Mesangial cell (primary cell): Measurements from ENCODE around the gene PCIF1. TPM values are rescaled to one million over a fixed set of nuclear protein-coding genes. Genes with fewer than 3 reads are reported as not detected.

Source experiments
- total RNA-seq: library from RNA; depleted of rRNA; stranded (reverse); fragments of >200 nt; gene quantifications from 2 replicates; pipeline ENCODE4 v1.2.3, GENCODE V29; 2015

The PCIF1 gene
- total RNA-seq = 25.1 and 34.1 TPM in 2 replicates

DNA sequence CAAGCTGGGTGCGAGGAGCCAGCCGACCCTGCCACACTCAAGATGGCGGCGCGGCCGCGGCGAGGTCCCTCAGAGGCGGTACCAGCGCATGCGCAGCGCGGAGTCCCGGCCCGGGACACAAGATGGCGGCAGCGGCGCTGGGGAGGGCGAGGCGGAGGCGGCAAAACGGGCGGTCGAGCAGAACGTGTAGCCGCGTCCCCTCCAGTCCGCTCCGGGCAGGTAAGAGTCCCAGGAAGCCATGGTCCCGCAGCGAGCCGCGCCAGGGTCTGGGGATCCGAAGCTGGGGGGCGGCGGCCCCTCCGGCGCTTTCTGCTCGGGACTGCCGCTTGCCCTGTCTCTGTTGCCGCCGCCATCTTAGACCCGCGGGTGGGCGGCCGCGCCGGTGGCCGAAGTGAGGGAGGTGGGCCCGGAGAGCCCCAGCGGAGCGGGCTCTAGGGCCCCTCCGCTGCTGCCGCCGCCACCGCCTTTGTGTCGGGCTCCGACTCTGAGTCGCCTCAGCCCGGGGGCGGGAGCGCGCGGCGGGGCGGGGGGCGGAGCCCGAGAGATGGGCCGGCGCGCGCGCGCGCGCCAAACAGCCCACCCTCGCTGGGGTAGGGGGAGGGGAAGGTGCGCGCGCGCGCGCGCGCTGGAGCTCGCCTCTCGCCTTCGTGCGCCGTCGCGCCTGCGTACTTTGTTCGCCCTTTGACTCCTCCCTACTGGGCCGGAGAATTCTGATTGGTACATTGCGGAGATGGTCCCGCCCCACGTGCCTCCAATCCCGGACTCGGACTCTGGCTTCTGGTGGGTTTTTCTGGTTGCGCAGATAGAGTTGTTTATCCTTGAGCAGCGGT, at the start of gene PCIF1:
Gene PCIF1 (plus strand): TSS at position 98 of the 830 bp plus-strand sequence. CDS start 4,317 bp downstream, outside the sequence.

DNA sequence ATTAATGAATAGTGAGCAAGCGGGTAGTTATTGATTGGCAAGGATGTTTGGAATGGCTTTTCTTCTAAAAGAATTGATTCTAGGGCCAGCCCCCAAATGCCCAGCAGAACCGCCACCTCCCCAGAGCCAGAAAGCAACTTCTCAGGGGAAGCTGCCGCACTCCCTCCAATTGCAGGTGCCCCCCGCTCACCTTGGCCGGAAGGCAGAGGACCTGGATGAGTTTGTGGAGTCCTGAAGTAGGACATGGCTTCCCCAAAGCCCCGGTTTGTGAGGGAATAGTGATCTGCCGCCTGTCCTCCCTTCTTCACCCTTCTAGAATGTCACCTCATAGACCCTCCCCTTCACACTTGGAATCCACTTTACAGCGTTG, 47.2 kb upstream of the PCIF1 start, which contains the start of gene SPATA25:
Gene SPATA25 (minus strand): TSS at position 277 of the 370 bp plus-strand sequence. CDS start 32 bp downstream, at position 245.

DNA sequence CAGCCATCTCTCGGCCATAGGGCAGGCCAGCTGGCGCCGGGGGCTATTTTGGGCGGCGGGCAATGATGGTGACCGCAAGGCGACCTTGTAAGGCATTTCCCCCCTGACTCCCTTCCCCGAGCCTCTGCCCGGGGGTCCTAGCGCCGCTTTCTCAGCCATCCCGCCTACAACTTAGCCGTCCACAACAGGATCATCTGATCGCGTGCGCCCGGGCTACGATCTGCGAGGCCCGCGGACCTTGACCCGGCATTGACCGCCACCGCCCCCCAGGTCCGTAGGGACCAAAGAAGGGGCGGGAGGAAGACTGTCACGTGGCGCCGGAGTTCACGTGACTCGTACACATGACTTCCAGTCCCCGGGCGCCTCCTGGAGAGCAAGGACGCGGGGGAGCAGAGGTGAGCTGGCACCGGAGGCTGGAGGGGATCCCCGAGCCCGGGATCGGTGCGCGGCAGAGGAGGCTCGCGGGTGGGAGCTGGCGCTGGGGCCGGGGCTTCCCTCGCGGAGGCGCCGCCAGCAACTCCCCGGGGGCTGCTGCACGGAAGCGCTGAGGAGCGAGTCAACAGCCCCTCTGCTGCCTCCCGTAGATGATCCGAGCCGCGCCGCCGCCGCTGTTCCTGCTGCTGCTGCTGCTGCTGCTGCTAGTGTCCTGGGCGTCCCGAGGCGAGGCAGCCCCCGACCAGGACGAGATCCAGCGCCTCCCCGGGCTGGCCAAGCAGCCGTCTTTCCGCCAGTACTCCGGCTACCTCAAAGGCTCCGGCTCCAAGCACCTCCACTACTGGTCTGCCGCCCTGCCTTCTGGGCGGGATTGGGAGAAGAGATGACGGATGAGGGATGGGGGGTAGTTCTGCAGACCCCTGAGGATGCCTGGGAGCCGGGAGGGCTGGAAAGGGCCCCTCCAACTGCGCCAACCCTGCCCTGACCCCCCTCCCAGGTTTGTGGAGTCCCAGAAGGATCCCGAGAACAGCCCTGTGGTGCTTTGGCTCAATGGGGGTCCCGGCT, 43.2 kb upstream of the PCIF1 start, which contains the start of the genes CTSA and NEURL2:
Gene CTSA (plus strand): TSS at position 351 of the 999 bp plus-strand sequence. CDS start 234 bp downstream, at position 585.
Gene NEURL2 (minus strand): TSS at position 224 of the 999 bp plus-strand sequence. CDS start 217 bp downstream, at position 7.

DNA sequence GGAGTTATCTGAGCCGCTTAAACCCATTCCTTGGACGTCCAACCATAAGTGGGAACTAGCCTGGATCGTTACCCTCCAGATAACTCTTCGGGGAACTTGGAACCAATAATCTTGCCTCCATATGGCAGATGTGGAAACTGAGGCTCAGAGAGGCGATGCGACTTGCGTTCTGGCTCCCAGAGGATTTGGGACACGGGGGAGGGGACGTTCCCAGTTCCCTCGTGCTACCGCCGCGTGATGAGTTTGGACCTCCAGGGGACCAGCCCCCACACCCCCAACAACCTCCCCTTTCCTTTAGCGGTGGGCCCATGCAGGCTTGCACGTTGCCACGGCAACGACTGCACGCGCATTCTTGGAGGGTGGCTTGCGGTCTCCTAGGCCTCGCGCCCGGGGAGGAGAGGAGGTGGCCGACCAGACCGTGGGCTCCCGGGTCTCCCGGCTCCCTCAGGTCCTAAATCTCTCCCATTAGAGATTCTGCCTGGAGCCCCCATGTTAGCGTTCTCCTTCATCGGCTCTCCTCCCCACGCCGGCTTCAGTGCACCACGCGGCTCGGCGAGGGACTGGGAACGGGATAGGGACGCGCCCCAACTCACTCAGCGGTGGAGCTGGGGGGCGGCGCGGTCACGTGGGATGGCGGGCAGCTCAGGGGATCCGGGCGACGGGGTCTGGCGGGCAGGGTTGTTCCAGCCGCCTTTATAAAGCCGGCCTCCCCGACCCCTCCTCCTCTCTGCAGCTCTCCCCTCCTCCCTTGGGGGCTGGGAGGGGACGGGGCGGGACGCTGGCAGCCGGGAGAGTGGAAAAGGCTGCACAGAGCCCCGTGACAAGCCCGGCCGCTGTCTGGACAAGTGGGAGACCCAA, 22.8 kb upstream of the PCIF1 start, which contains the start of gene PLTP:
Gene PLTP (minus strand): TSS at position 670 of the 858 bp plus-strand sequence. CDS start 703 bp downstream, outside the sequence.

DNA sequence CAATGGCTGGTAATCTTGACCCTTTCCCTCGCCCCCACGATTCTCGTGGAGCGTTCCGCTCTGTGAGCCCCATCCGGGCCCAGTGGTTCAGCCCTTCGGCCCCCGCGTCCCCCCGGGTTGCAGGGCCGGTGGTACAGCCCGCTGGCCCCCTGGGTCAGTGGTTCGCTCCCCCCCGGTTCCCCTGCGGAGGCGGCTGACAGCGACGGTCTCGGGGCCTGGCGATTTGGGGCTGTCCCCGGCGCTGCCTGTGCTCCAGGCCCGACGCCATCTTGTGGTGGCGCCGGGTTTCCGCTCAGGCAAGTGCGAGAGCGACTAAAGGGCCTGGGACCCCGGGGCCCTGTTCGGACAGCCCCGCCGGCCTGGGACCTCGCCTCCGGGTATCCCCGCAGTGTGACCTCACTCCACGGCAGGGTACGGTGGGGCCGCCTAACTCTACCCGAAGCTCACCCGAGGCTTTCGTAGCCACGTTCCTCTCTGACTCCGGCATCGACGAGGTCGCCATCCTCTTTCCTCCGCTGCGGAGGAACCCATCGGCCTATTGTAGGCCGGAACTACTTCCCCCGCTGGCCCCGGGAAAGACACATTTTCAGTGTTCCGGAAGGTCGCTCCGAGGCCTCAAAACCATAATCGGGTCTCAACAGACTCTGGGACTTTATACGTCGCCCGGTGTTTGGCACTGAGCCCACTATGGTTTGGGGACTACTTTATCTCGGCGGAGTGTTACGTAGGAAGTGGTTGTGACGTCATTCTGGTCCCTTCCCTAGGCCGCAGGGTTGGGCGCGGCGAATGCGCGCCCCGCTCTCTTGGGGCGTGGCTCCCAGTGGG, 37.4 kb downstream of the PCIF1 start, which contains the start of gene ZNF335:
Gene ZNF335 (minus strand): TSS at position 529 of the 825 bp plus-strand sequence. CDS start 793 bp downstream, outside the sequence.

Other genes with a start within 250 kb of the PCIF1 start
- gene WFDC13, start 232.6 kb upstream of the PCIF1 start, total RNA-seq = not detected in 2 replicates
- gene WFDC10B, start 229.7 kb upstream of the PCIF1 start, total RNA-seq = not detected in 2 replicates
- gene SPINT4, start 212.3 kb upstream of the PCIF1 start, total RNA-seq = not detected in 2 replicates
- 1.1 TPM in 1 of 2 replicates, not detected in the other for gene WFDC3, start 142.8 kb upstream of the PCIF1 start, total RNA-seq
- gene DNTTIP1, start 142.7 kb upstream of the PCIF1 start, total RNA-seq = 24.7 and 36.3 TPM in 2 replicates
- gene UBE2C, start 122.0 kb upstream of the PCIF1 start, total RNA-seq = 20.9 and 425 TPM in 2 replicates
- not detected in 2 replicates for gene TNNC2, start 107.4 kb upstream of the PCIF1 start, total RNA-seq
- 31.1 and 40.7 TPM in 2 replicates for gene SNX21, start 100.9 kb upstream of the PCIF1 start, total RNA-seq
- 36.0 and 46.5 TPM in 2 replicates for gene ACOT8, start 77.3 kb upstream of the PCIF1 start, total RNA-seq
- 2.6 and 3.5 TPM in 2 replicates for gene ZSWIM3, start 77.1 kb upstream of the PCIF1 start, total RNA-seq
- 14.7 and 17.7 TPM in 2 replicates for gene ZSWIM1, start 53.5 kb upstream of the PCIF1 start, total RNA-seq
- 0.16 and 1.1 TPM in 2 replicates for gene SPATA25, start 47.1 kb upstream of the PCIF1 start, total RNA-seq
- gene NEURL2, start 43.5 kb upstream of the PCIF1 start, total RNA-seq = 2.8 and 9.5 TPM in 2 replicates
- 70.9 and 232 TPM in 2 replicates for gene CTSA, start 43.3 kb upstream of the PCIF1 start, total RNA-seq
- 42.2 and 122 TPM in 2 replicates for gene PLTP, start 22.5 kb upstream of the PCIF1 start, total RNA-seq
- 16.1 and 18.0 TPM in 2 replicates for gene ZNF335, start 37.5 kb downstream of the PCIF1 start, total RNA-seq
- gene MMP9, start 74.2 kb downstream of the PCIF1 start, total RNA-seq = 0.65 TPM in 1 of 2 replicates, not detected in the other
- gene SLC12A5, start 94.5 kb downstream of the PCIF1 start, total RNA-seq = 2.1 and 3.2 TPM in 2 replicates
- 16.5 and 21.5 TPM in 2 replicates for gene NCOA5, start 155.3 kb downstream of the PCIF1 start, total RNA-seq
- gene CD40, start 183.6 kb downstream of the PCIF1 start, total RNA-seq = 18.3 and 37.3 TPM in 2 replicates